GM19193 (cell line): ENCODE results near the gene FGF2.

Experiments
- POLR2A ChIP-seq: IDR thresholded peaks from 4 replicates; pipeline ENCODE4 v1.6.1; 2011; ENCODE audit not compliant: insufficient read depth, insufficient read length; ENCODE audit errors: extremely low read depth

FGF2 gene

GRCh38 chr4:122832732-122833131 is 6.1 kb downstream of the FGF2 start:
- no peak for TF ChIP-seq POLR2A

GRCh38 chr4:122833999-122834398 is 7.4 kb downstream of the FGF2 start:
- TF ChIP-seq POLR2A = no peak

- TF ChIP-seq POLR2A = no peak
Measured at GRCh38 chr4:122836941-122837340, 10.3 kb downstream of the FGF2 start.

- no peak for TF ChIP-seq POLR2A
Measured at GRCh38 chr4:122838034-122838433, 11.4 kb downstream of the FGF2 start.

GRCh38 chr4:122842392-122842791 is 15.8 kb downstream of the FGF2 start:
- TF ChIP-seq POLR2A = no peak

DNA sequence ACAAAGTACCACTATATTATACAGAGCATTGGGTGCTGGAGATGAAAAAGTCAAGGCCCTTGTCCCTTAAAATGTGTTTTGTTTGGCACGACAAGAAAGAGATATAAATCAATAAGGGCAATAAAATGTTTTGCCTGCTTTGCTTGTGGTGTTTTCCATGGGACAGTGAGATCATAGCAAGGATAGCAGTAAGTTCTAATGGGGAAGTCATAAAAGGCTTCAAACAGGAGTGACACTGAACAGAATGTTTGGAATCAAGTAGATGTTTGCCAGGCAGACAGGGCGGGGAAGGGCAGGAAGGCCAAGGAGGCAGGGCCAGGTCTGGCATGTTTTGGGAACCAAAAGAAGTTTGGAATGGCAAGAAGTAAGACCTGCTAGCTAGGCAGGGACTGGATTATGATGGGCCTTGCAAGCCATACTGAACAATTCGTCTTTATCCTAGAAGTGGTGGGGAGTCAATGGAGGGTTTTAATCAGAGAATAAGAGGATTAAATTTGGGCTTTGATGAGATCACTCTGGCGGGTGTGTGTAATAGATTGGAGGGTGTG is 16.4 kb downstream of the FGF2 start:
- TF ChIP-seq POLR2A = no peak

- no peak for TF ChIP-seq POLR2A
Measured at GRCh38 chr4:122845066-122845465, 18.4 kb downstream of the FGF2 start.

DNA sequence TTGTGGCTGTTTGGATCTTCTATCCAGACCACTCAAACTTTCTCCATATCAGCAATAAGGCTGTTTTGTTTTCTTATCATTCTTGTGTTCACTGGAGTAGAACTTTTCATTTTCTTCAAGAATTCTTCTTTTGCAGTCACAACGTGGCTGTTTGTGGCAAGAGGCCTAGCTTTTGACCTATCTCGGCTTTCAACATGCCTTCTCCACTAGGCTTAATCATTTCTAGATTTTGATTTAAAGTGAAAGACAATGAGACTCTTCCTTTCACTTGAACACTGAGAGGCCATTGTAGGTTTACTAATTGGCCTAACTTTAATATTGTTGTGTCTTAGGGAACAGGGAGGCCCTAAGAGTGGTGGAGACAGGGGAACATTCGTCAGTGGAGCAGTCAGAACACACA is 19.1 kb downstream of the FGF2 start:
- no peak for TF ChIP-seq POLR2A

DNA sequence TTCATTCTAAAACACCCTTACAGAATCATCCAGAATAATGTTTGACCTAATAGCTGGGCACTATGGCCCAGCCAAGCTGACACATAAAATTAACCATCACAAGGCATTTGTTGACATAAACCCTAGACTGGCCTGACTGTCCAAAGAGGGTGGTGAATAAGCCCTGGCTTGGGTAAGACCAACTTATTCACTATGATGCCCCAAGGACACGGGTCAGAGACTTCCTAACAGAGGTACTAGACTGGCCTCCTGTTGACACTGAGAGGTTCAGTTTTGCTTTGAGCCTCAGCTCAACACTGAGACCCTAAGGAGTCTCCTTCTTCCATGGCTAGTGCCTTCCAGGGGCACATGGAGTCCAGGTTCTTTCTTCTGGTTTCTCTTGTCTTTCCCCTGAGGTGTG is 21.3 kb downstream of the FGF2 start:
- TF ChIP-seq POLR2A = no peak

- TF ChIP-seq POLR2A = no peak
Measured at GRCh38 chr4:122851568-122851967, 24.9 kb downstream of the FGF2 start.

- no peak for TF ChIP-seq POLR2A
Measured at GRCh38 chr4:122854447-122855352, 28.1 kb downstream of the FGF2 start.

DNA sequence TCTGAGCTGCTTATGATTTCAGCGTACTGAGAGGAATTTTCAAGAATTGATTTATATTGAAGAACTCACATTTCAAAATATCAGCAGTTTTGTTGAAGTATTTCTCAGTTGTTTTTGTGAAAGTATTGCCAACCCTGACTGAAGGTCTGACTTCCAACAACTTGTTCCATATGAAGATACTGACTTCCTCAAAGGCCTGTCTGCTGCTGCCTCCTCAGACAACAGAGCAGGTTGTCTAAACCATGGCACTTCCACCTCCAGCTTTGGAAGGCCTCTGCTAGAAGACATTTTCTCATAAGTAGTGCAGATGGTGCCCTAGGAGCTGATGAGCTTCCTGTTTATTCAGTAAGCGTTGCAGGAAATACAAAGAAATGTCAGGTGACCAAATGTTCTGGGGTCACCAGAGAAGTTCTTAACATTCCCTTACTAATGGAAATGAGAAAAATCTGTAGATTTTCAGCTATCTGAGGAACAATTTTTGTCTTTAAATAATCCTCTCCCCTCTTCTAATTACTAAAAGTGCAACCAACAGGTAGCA is 28.8 kb downstream of the FGF2 start:
- no peak for TF ChIP-seq POLR2A

DNA sequence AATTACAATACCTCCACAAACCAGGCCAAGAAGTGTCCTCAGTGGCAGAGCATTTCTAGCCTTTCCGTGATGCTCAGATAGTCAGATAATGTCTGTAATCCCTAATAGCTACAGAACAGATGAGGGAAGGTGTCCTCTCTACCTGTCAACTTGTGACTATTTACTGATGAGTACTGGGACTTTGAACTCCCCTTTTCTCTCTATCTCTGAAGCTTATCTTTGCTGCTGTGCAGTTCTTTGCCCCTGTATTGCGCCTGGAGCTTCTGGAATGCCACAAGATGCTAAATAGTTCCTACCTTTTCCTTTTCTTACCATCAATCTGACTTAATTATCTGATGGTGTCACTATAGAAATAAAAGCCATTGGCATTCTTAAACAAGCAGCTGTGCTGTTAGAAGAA is 30.5 kb downstream of the FGF2 start:
- TF ChIP-seq POLR2A = no peak

GRCh38 chr4:122858705-122859104 is 32.1 kb downstream of the FGF2 start:
- no peak for TF ChIP-seq POLR2A

DNA sequence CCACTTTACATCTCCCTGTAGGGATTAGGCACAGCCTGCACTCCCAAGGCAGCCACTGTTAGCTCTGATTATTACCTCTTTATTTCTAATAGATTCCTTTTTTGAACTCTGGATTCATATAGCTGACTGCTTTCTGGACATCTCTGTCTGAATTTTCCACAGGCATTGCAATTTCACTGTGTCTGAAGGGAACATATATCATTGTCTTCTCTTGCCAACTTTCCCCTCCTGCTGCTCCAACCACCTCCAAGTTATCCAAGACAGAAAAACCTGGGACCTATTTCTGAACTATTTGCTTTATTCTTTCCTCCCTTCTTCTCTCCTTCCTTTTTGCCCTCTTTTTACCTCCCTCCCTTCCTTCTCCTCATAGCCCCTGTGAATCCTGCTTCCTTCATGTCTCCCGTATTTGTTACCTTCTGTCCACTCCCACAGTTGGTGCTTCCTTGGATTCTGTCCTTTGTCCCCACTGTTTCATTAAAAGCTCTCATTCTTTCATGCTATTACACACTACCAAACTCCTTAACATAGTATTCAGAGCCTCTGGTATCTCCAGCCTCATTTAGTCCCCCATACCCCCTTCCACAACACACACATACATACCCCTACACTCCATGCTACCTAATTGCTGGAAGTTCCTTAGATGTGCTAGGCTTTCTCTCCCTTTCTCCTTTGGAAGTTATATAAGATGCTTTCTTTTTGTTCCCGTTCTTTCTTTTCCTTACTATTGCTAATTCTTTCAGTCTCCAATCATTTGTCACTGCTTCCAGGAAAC is 34.7 kb downstream of the FGF2 start:
- no peak for TF ChIP-seq POLR2A
